GM20431 (cell line): Measurements from ENCODE around the gene TBC1D10B.
"Not testable (repeated sequence)": the region's sequence is repeated elsewhere in the genome, so short reads cannot be mapped to it uniquely, and the experiment has no call there.

Source experiments
- in situ Hi-C: fragments of 300-500 bp; cut with MseI, MboI; formaldehyde crosslinking; loops from one replicate; pipeline ENCODE4 v1.15.0; 2020; ENCODE audit warnings: low sequenced_read_pairs; ENCODE audit not compliant: unreplicated experiment

Gene TBC1D10B

GRCh38 chr16:30341971-30342370, 28.3 kb downstream of the TBC1D10B start:
- in situ Hi-C loops, result not testable (repeated sequence)

DNA sequence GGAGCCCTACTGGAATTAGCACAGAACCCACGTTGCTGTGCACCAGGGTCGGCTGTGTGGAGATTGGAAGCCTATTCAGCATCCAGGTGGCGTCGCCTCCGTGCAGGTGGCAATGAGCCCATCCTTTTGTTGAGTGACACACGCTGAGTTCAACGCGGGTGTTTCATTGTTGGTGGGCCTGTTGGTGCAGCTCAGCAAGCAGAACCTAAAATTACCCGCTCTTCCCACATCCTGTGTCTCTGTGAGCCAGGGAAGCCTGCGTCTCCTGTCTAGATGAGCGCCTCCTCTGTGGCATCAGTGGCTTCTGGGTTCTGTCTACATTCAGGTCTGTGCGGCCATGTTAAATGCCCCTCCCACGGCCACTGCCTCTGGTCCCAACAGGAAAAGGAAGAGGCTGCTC, 29.7 kb downstream of the TBC1D10B start:
- in situ Hi-C loops, result no loop called here

GRCh38 chr16:30338715-30339114, 31.6 kb downstream of the TBC1D10B start:
- in situ Hi-C loops, result not testable (repeated sequence)

GRCh38 chr16:30337964-30338357, 32.3 kb downstream of the TBC1D10B start:
- in situ Hi-C loops, result not testable (repeated sequence)

GRCh38 chr16:30335598-30336474, 34.5 kb downstream of the TBC1D10B start:
- in situ Hi-C loops, result no loop called here

DNA sequence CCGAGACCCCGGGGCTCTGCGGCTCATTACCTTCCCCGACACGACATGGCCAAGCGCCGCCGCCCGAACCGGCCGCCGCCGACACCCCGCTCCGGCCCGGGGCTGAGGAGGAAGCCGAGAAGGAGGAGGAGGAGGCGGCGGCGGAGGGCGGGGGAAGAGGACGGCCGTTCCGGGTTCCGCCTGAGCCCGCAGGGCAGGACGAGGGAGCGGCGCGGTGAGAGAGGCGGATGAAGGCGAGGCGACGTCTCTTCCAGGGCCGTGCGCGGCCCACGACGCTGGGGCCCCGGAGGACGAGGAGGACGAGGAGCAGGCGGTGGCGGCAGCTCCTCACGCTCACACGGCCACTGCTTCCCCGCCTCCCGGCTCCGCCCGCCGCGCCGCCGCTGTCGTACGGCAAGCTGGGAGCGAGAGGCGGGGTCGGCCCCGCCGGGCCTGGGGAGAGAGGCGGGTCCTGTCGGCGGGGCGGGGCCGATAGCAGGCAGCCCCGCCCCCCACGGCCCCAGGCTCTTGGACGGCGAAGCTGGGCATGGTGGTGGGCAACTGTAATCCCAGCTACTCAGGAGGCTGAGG, 35.2 kb downstream of the TBC1D10B start:
- in situ Hi-C loops, result not testable (repeated sequence)

- in situ Hi-C loops, result not testable (repeated sequence)
Observed at GRCh38 chr16:30334473-30334989, 35.8 kb downstream of the TBC1D10B start.

GRCh38 chr16:30324220-30324619, 46.1 kb downstream of the TBC1D10B start:
- in situ Hi-C loops, result not testable (repeated sequence)

DNA sequence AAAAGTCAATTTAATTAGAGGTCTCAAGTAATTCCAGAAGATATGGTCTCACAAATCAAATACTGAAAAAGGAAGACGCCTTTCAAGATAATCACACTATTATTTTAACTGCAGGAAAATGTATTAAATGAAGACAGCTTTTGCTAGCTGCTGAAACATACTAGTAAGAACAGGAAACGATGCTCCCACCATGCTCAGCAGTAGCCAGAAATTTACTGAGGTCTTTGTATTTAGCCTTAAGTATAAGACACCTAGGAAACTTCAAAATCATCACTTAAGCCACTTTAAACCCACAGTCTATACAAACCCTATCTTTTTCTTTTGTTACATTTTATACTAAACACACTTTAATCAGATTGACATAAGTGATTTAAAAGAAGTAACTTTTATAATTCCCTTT, 51.6 kb downstream of the TBC1D10B start:
- in situ Hi-C loops, result not testable (repeated sequence)

- in situ Hi-C loops, result not testable (repeated sequence)
Observed at GRCh38 chr16:30310937-30311336, 59.4 kb downstream of the TBC1D10B start.

DNA sequence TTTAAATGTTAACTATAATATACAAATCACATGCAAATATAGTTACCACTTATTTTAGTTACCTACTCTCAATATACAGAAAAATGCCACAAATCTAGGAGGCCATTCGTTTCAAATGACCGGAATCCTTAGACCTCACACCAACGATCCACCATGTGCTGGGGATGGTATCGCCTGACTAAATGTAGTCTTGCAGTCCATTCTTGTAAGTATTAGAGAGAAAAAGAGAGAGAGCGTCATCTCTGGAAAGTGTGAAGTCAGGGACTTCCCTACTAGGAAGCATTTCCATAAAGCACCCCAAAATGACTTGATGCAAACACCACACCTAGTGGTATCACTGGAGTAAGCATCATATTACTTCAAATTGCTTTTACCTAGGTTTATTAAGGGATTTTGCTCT, 61.0 kb downstream of the TBC1D10B start:
- in situ Hi-C loops, result not testable (repeated sequence)
